ENCODE data around the gene P2RX4. TPM values are rescaled to one million over a fixed set of nuclear protein-coding genes. Genes with fewer than 3 reads are reported as not detected.
"Not testable (repeated sequence)": the region's sequence is repeated elsewhere in the genome, so short reads cannot be mapped to it uniquely, and the experiment has no call there.

Gene P2RX4
- total and polyA plus RNA-seq, 4 donors, result 16.5 to 32.1 (median 21.8) TPM

DNA sequence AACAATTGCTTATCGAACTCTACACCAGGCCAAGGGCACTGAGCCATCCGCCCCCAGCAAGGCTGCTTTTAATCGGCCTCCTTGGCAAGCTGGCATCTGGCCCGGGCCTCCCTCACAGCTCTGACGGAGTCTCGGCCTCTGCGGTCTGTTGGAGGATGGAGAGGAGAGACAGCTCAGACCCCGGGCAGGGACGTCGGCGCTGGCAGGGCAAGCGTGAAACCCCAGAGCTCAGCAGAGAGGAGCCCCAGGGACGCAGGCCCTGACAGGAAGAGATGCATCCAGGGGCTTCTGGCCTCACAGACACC, 69.1 kb downstream of the P2RX4 start:
- Histone ChIP-seq H3K4me3 (ENCODE audit: low read depth in 1 of 3, low read length in 3 of 3) (no peak overlapping the region), H3K27ac (ENCODE audit: low read depth in 1 of 2, low read length in 2 of 2) (peak overlapping the region; percentile 70)

GRCh38 chr12:121279507-121279915, 69.6 kb downstream of the P2RX4 start:
- TF ChIP-seq TAF1 (conservative IDR thresholded peaks at IDR 0.05) (no peak), RAD21 (IDR thresholded peaks at IDR 0.05) (no peak), GABPA (IDR thresholded peaks at IDR 0.05 in 1 of 2, conservative IDR thresholded peaks at IDR 0.05 in 1 of 2) (no peak), YY1 (IDR thresholded peaks at IDR 0.05) (peak; percentile 16), NR2F2 (IDR thresholded peaks at IDR 0.05) (no peak), RXRA (IDR thresholded peaks at IDR 0.05) (peak in 1 of 2 donors; percentile 39), CTCF (IDR thresholded peaks at IDR 0.05; ENCODE audit: low read depth, low read length, missing input control) (no peak), FOXA2 (IDR thresholded peaks at IDR 0.05) (no peak)
- TF ChIP-seq, protein P1, sequence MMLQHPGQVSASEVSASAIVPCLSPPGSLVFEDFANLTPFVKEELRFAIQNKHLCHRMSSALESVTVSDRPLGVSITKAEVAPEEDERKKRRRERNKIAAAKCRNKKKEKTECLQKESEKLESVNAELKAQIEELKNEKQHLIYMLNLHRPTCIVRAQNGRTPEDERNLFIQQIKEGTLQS (IDR thresholded peaks at IDR 0.05), result no peak
- TF ChIP-seq, protein P2, sequence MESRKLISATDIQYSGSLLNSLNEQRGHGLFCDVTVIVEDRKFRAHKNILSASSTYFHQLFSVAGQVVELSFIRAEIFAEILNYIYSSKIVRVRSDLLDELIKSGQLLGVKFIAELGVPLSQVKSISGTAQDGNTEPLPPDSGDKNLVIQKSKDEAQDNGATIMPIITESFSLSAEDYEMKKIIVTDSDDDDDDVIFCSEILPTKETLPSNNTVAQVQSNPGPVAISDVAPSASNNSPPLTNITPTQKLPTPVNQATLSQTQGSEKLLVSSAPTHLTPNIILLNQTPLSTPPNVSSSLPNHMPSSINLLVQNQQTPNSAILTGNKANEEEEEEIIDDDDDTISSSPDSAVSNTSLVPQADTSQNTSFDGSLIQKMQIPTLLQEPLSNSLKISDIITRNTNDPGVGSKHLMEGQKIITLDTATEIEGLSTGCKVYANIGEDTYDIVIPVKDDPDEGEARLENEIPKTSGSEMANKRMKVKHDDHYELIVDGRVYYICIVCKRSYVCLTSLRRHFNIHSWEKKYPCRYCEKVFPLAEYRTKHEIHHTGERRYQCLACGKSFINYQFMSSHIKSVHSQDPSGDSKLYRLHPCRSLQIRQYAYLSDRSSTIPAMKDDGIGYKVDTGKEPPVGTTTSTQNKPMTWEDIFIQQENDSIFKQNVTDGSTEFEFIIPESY (IDR thresholded peaks at IDR 0.05), result no peak
- TF ChIP-seq, protein P3, sequence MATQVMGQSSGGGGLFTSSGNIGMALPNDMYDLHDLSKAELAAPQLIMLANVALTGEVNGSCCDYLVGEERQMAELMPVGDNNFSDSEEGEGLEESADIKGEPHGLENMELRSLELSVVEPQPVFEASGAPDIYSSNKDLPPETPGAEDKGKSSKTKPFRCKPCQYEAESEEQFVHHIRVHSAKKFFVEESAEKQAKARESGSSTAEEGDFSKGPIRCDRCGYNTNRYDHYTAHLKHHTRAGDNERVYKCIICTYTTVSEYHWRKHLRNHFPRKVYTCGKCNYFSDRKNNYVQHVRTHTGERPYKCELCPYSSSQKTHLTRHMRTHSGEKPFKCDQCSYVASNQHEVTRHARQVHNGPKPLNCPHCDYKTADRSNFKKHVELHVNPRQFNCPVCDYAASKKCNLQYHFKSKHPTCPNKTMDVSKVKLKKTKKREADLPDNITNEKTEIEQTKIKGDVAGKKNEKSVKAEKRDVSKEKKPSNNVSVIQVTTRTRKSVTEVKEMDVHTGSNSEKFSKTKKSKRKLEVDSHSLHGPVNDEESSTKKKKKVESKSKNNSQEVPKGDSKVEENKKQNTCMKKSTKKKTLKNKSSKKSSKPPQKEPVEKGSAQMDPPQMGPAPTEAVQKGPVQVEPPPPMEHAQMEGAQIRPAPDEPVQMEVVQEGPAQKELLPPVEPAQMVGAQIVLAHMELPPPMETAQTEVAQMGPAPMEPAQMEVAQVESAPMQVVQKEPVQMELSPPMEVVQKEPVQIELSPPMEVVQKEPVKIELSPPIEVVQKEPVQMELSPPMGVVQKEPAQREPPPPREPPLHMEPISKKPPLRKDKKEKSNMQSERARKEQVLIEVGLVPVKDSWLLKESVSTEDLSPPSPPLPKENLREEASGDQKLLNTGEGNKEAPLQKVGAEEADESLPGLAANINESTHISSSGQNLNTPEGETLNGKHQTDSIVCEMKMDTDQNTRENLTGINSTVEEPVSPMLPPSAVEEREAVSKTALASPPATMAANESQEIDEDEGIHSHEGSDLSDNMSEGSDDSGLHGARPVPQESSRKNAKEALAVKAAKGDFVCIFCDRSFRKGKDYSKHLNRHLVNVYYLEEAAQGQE (IDR thresholded peaks at IDR 0.05), result no peak
- H3K9me3 ChIP-seq (ENCODE audit: control insufficient read depth in 4 of 4, low read length in 3 of 4), result no peaks in the 10 kb centered on the region
- peak overlapping the region; percentile 70 for H3K27ac ChIP-seq (ENCODE audit: low read depth in 1 of 2, low read length in 2 of 2)
- WGBS, result 48% methylated on average over 10 of the region's 10 CpGs
- H3K4me3 ChIP-seq (ENCODE audit: low read depth in 1 of 3, low read length in 3 of 3), result no peak overlapping the region
- H3K4me1 ChIP-seq (ENCODE audit: control insufficient read depth in 4 of 4, insufficient read depth in 4 of 4, low read length in 3 of 4), result peaks cover 0 to 13% (median 10%) of the 10 kb centered on the region in 4 donors
- no peaks in the 10 kb centered on the region for H3K27me3 ChIP-seq (ENCODE audit: control insufficient read depth in 4 of 4, insufficient read depth in 4 of 4, low read length in 3 of 4)
- H3K9ac ChIP-seq (ENCODE audit: low read depth in 1 of 2, low read length in 2 of 2), result no peak overlapping the region
- DNase-seq (ENCODE audit: low spot score), result no peak
- no peaks in the 10 kb centered on the region for H3K36me3 ChIP-seq (ENCODE audit: control insufficient read depth in 4 of 4, insufficient read depth in 3 of 4, low read depth in 1 of 4, low read length in 3 of 4)

More for the DNA sequence above, 69.1 kb downstream of the P2RX4 start:
- DNase-seq (ENCODE audit: low spot score), result no peak
- Histone ChIP-seq H3K9ac (ENCODE audit: low read depth in 1 of 2, low read length in 2 of 2) (no peak overlapping the region), H3K36me3 (ENCODE audit: control insufficient read depth in 4 of 4, insufficient read depth in 3 of 4, low read depth in 1 of 4, low read length in 3 of 4) (peaks cover 0 to 3% (median 2%) of the 10 kb centered on the region in 4 donors), H3K9me3 (ENCODE audit: control insufficient read depth in 4 of 4, low read length in 3 of 4) (no peaks in the 10 kb centered on the region), H3K4me1 (ENCODE audit: control insufficient read depth in 4 of 4, insufficient read depth in 4 of 4, low read length in 3 of 4) (peaks cover 0 to 11% (median 10%) of the 10 kb centered on the region in 4 donors), H3K27me3 (ENCODE audit: control insufficient read depth in 4 of 4, insufficient read depth in 4 of 4, low read length in 3 of 4) (no peaks in the 10 kb centered on the region)
- TF ChIP-seq HNF4A (conservative IDR thresholded peaks at IDR 0.05) (no peak), RXRA (IDR thresholded peaks at IDR 0.05) (no peak), CTCF (IDR thresholded peaks at IDR 0.05; ENCODE audit: low read depth, low read length, missing input control) (no peak), GABPA (IDR thresholded peaks at IDR 0.05 in 1 of 2, conservative IDR thresholded peaks at IDR 0.05 in 1 of 2) (no peak), EGR1 (IDR thresholded peaks at IDR 0.05; ENCODE audit: low read depth in 2 of 2) (no peak)
- TF ChIP-seq, protein P1 (IDR thresholded peaks at IDR 0.05), result no peak
- WGBS, result 68% methylated on average over 13 of the region's 13 CpGs

- not testable (repeated sequence) for H3K4me3 ChIP-seq (ENCODE audit: low read depth in 1 of 3, low read length in 3 of 3); H3K36me3 ChIP-seq (ENCODE audit: control insufficient read depth in 4 of 4, insufficient read depth in 3 of 4, low read depth in 1 of 4, low read length in 3 of 4); DNase-seq (ENCODE audit: low spot score); H3K27me3 ChIP-seq (ENCODE audit: control insufficient read depth in 4 of 4, insufficient read depth in 4 of 4, low read length in 3 of 4); H3K27ac ChIP-seq (ENCODE audit: low read depth in 1 of 2, low read length in 2 of 2); H3K9ac ChIP-seq (ENCODE audit: low read depth in 1 of 2, low read length in 2 of 2); H3K9me3 ChIP-seq (ENCODE audit: control insufficient read depth in 4 of 4, low read length in 3 of 4)
- peaks cover 0 to 18% (median 13%) of the 10 kb centered on the region in 4 donors for H3K4me1 ChIP-seq (ENCODE audit: control insufficient read depth in 4 of 4, insufficient read depth in 4 of 4, low read length in 3 of 4)
- WGBS, result 93% methylated on average over 11 of the region's 11 CpGs
Observed at GRCh38 chr12:121280531-121280930, 70.6 kb downstream of the P2RX4 start.

Data from liver (tissue), 9 donors.